Hepatocyte (in vitro differentiated cells): ENCODE measurements around the gene MAST4. TPM values are rescaled to one million over a fixed set of nuclear protein-coding genes. Genes with fewer than 3 reads are reported as not detected.
"Not testable (repeated sequence)": the region's sequence is repeated elsewhere in the genome, so short reads cannot be mapped to it uniquely, and the experiment has no call there.

Experiments used
- DNase-seq: peaks from one replicate; pipeline ENCODE4 v3.0.0-alpha.2; 2016; ENCODE audit warnings: low spot score
- H2AFZ ChIP-seq: fragments of 200-600 bp; sonication (generic); 2 replicates; pipeline ENCODE4 v1.6.0; 2016; ENCODE audit warnings: antibody characterized with exemption, mild to moderate bottlenecking
- H3K27ac ChIP-seq: fragments of 200-600 bp; sonication (generic); 2 replicates; pipeline ENCODE4 v1.5.1; 2016; ENCODE audit warnings: mild to moderate bottlenecking
- H3K27me3 ChIP-seq: fragments of 200-600 bp; sonication (generic); 2 replicates; pipeline ENCODE4 v1.6.1; 2016
- H3K36me3 ChIP-seq: fragments of 200-600 bp; sonication (generic); replicated peaks from 2 replicates; pipeline ENCODE4 v1.5.1; 2016; ENCODE audit warnings: low read depth; ENCODE audit not compliant: insufficient read depth
- H3K4me1 ChIP-seq: fragments of 200-600 bp; sonication (generic); 2 replicates; pipeline ENCODE4 v1.5.1; 2016; ENCODE audit warnings: mild to moderate bottlenecking, moderate library complexity; ENCODE audit not compliant: insufficient read depth
- H3K4me2 ChIP-seq: fragments of 200-600 bp; sonication (generic); 2 replicates; pipeline ENCODE4 v1.6.0; 2016
- H3K4me3 ChIP-seq: fragments of 200-600 bp; sonication (generic); 2 replicates; pipeline ENCODE4 v1.5.1; 2016; ENCODE audit warnings: mild to moderate bottlenecking
- H3K79me2 ChIP-seq: fragments of 200-600 bp; sonication (generic); 2 replicates; pipeline ENCODE4 v1.6.0; 2017; ENCODE audit warnings: mild to moderate bottlenecking
- H3K9me2 ChIP-seq: fragments of 200-600 bp; sonication (generic); replicated peaks from 2 replicates; pipeline ENCODE4 v1.6.0; 2017; ENCODE audit warnings: mild to moderate bottlenecking; ENCODE audit not compliant: insufficient read depth
- H3K9me3 ChIP-seq: fragments of 200-600 bp; sonication (generic); 2 replicates; pipeline ENCODE4 v1.5.1; 2016; ENCODE audit warnings: low read depth, mild to moderate bottlenecking
- H4K20me1 ChIP-seq: fragments of 200-600 bp; sonication (generic); 2 replicates; pipeline ENCODE4 v1.6.0; 2016; ENCODE audit warnings: mild to moderate bottlenecking; ENCODE audit not compliant: insufficient read depth, poor library complexity, severe bottlenecking
- CTCF ChIP-seq: fragments of 200-600 bp; sonication (generic); IDR thresholded peaks from 2 replicates; pipeline ENCODE4 v1.5.1; 2016; ENCODE audit warnings: antibody characterized with exemption, mild to moderate bottlenecking; ENCODE audit not compliant: poor library complexity
- EZH2 ChIP-seq: fragments of 200-600 bp; sonication (generic); IDR thresholded peaks from 2 replicates; pipeline ENCODE4 v1.6.1; 2016; ENCODE audit warnings: antibody characterized with exemption, mild to moderate bottlenecking, borderline replicate concordance
- EZH2phosphoT487 ChIP-seq: fragments of 200-600 bp; sonication (generic); IDR thresholded peaks from one replicate; pipeline ENCODE4 v1.6.1; 2018; ENCODE audit warnings: antibody characterized with exemption, mild to moderate bottlenecking, low read depth, moderate library complexity; ENCODE audit not compliant: unreplicated experiment, severe bottlenecking
- WGBS: methylation state at CpG from one replicate; pipeline ENCODE4 v1.1.6; 2016; ENCODE audit warnings: low lambda C conversion rate; ENCODE audit errors: missing lambda C conversion rate; 5-methylcytosine and 5-hydroxymethylcytosine counted together
- polyA plus RNA-seq: library from polyadenylated mRNA; unstranded; fragments of >200 nt; fragmentation: Nextera tagmentation; extraction: Ambion mirVana; gene quantifications from 2 replicates; pipeline ENCODE4 v1.2.1, GENCODE V29; 2016
- total RNA-seq: library from RNA; depleted of rRNA; stranded (reverse); fragments of >200 nt; gene quantifications from 2 replicates; pipeline ENCODE4 v1.2.3, GENCODE V29; 2014

The MAST4 gene
- total and polyA plus RNA-seq, 2 experiments from 2014 or later, result 11.7 to 13.2 TPM

GRCh38 chr5:66744040-66744439 is 147.8 kb downstream of the MAST4 start:
- Histone ChIP-seq H3K27ac (no peak overlapping the region), H3K36me3 (no peaks in the 10 kb centered on the region), H3K4me3 (no peak overlapping the region), H2AFZ (no peak overlapping the region), H3K27me3 (no peaks in the 10 kb centered on the region), H3K9me3 (no peaks in the 10 kb centered on the region), H3K9me2 (no peaks in the 10 kb centered on the region), H4K20me1 (no peaks in the 10 kb centered on the region), H3K4me2 (no peak overlapping the region), H3K79me2 (no peaks in the 10 kb centered on the region), H3K4me1 (peaks cover 4% of the 10 kb centered on the region)
- TF ChIP-seq EZH2phosphoT487, result no peak
- no peak for TF ChIP-seq CTCF
- no peak for TF ChIP-seq EZH2
- DNase-seq, result peak; percentile 46
- WGBS, result 60% methylated on average over 4 of the region's 4 CpGs

GRCh38 chr5:66745297-66745696 is 149.1 kb downstream of the MAST4 start:
- Histone ChIP-seq H3K4me1 (peaks cover 4% of the 10 kb centered on the region), H3K36me3 (no peaks in the 10 kb centered on the region), H2AFZ (no peak overlapping the region), H3K9me2 (no peaks in the 10 kb centered on the region), H3K79me2 (no peaks in the 10 kb centered on the region), H3K4me3 (no peak overlapping the region), H3K4me2 (no peak overlapping the region), H3K27me3 (no peaks in the 10 kb centered on the region), H3K9me3 (no peaks in the 10 kb centered on the region), H3K27ac (no peak overlapping the region), H4K20me1 (no peaks in the 10 kb centered on the region)
- DNase-seq, result no peak
- WGBS, result 90% methylated on average over 5 of the region's 5 CpGs
- TF ChIP-seq EZH2 (no peak), EZH2phosphoT487 (no peak), CTCF (no peak)

GRCh38 chr5:66747607-66748006 is 151.4 kb downstream of the MAST4 start:
- Histone ChIP-seq H3K4me3 (no peak overlapping the region), H3K36me3 (no peaks in the 10 kb centered on the region), H3K27ac (no peak overlapping the region), H3K79me2 (no peaks in the 10 kb centered on the region), H4K20me1 (no peaks in the 10 kb centered on the region), H3K9me3 (no peaks in the 10 kb centered on the region), H3K4me1 (peaks cover 4% of the 10 kb centered on the region), H2AFZ (no peak overlapping the region), H3K4me2 (no peak overlapping the region), H3K9me2 (no peaks in the 10 kb centered on the region), H3K27me3 (no peaks in the 10 kb centered on the region)
- TF ChIP-seq EZH2 (no peak), EZH2phosphoT487 (no peak)
- WGBS, result 92% methylated on average over 5 of the region's 5 CpGs
- DNase-seq, result no peak

- H3K79me2 ChIP-seq, H3K36me3 ChIP-seq, H3K4me3 ChIP-seq, H2AFZ ChIP-seq, H3K4me2 ChIP-seq, H3K9me3 ChIP-seq, H3K27me3 ChIP-seq, H4K20me1 ChIP-seq, H3K4me1 ChIP-seq, H3K9me2 ChIP-seq, H3K27ac ChIP-seq, DNase-seq: not testable (repeated sequence)
- no CpG with 5 or more reads among the region's 2 CpGs for WGBS
Observed at GRCh38 chr5:66752668-66753067, 156.5 kb downstream of the MAST4 start.
